Neural crest cell (in vitro differentiated cells): ENCODE measurements around the gene HDGF. TPM values are rescaled to one million over a fixed set of nuclear protein-coding genes. Genes with fewer than 3 reads are reported as not detected.

Source experiments
- DNase-seq: peaks from one replicate; pipeline ENCODE4 v3.0.0; 2021; ENCODE audit warnings: low read depth, mixed read lengths, low spot score
- H3K27ac Mint-ChIP-seq: one replicate; pipeline ENCODE4 v1.8.0; 2021; ENCODE audit warnings: mild to moderate bottlenecking, mixed read lengths; ENCODE audit not compliant: unreplicated experiment
- H3K27me3 Mint-ChIP-seq: 2 replicates; pipeline ENCODE4 v1.8.0; 2021; ENCODE audit warnings: low read depth, mild to moderate bottlenecking, mixed read lengths
- H3K36me3 Mint-ChIP-seq: 2 replicates; pipeline ENCODE4 v1.8.0; 2021; ENCODE audit warnings: low read depth, mild to moderate bottlenecking, mixed read lengths
- H3K4me1 Mint-ChIP-seq: 2 replicates; pipeline ENCODE4 v1.8.0; 2021; ENCODE audit warnings: mixed read lengths
- H3K4me3 Mint-ChIP-seq: one replicate; pipeline ENCODE4 v1.8.0; 2021; ENCODE audit warnings: mild to moderate bottlenecking, mixed read lengths
- H3K9me3 Mint-ChIP-seq: 2 replicates; pipeline ENCODE4 v1.8.0; 2021; ENCODE audit warnings: mixed read lengths
- total RNA-seq: library from RNA; stranded (reverse); gene quantifications from 2 replicates; pipeline ENCODE4 v1.2.1, GENCODE V29; 2021
- TF ChIP-seq, protein P1 (sequence below): fragments of 200-600 bp; sonication (generic); conservative IDR thresholded peaks from 2 replicates; pipeline ENCODE4 v1.5.0; 2021; ENCODE audit warnings: antibody characterized with exemption, mild to moderate bottlenecking

The HDGF gene
- total RNA-seq, 1 donor from 2014 or later: 304 TPM

DNA sequence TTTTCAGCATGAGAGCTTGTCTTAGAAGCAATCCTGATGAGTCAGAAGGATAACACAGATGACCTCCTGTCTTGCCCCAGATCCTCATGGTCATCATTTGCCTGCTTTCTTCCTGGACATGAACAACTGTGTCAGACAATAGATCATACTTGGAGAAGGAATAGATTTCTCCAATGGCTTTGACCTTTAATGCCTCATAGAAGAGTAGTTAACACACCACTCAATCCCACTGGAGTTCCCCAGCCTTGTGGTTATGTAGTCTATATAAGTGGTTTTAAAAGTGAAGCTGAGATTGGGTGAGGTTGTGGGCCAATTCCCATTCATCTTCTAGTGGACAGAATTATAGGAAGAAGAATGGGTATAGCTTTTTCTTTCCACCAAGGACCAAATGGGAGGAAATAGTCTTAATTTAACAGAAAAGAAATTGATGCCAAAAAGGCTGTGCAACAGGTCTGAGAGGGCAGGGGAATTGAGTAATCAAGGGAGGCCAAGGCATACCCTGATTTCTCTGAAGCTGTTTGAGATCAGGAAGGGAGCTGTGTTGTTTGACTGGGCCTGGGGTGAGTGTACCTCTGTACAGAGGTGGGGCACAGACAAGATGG, 30.2 kb upstream of the HDGF start:
- Mint-ChIP-seq H3K27ac (no peak overlapping the region), H3K4me1 (peaks cover 15% of the 10 kb centered on the region), H3K4me3 (no peak overlapping the region), H3K9me3 (no peaks in the 10 kb centered on the region), H3K36me3 (peaks cover 8% of the 10 kb centered on the region), H3K27me3 (no peaks in the 10 kb centered on the region)
- TF ChIP-seq, protein P1, sequence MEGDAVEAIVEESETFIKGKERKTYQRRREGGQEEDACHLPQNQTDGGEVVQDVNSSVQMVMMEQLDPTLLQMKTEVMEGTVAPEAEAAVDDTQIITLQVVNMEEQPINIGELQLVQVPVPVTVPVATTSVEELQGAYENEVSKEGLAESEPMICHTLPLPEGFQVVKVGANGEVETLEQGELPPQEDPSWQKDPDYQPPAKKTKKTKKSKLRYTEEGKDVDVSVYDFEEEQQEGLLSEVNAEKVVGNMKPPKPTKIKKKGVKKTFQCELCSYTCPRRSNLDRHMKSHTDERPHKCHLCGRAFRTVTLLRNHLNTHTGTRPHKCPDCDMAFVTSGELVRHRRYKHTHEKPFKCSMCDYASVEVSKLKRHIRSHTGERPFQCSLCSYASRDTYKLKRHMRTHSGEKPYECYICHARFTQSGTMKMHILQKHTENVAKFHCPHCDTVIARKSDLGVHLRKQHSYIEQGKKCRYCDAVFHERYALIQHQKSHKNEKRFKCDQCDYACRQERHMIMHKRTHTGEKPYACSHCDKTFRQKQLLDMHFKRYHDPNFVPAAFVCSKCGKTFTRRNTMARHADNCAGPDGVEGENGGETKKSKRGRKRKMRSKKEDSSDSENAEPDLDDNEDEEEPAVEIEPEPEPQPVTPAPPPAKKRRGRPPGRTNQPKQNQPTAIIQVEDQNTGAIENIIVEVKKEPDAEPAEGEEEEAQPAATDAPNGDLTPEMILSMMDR: no peak
- no peak for DNase-seq

GRCh38 chr1:156777573-156777972, 26.1 kb upstream of the HDGF start:
- Mint-ChIP-seq H3K4me3 (no peak overlapping the region), H3K27me3 (no peaks in the 10 kb centered on the region), H3K27ac (no peak overlapping the region), H3K9me3 (no peaks in the 10 kb centered on the region), H3K36me3 (peaks cover 3% of the 10 kb centered on the region), H3K4me1 (peaks cover 31% of the 10 kb centered on the region)
- TF ChIP-seq, protein P1: no peak
- DNase-seq: no peak

GRCh38 chr1:156776942-156777341, 25.5 kb upstream of the HDGF start:
- TF ChIP-seq, protein P1: no peak
- Mint-ChIP-seq H3K27ac (no peak overlapping the region), H3K36me3 (peaks cover 3% of the 10 kb centered on the region), H3K4me3 (no peak overlapping the region), H3K4me1 (peaks cover 37% of the 10 kb centered on the region), H3K9me3 (no peaks in the 10 kb centered on the region), H3K27me3 (no peaks in the 10 kb centered on the region)
- DNase-seq: no peak

GRCh38 chr1:156775799-156776198, 24.3 kb upstream of the HDGF start:
- TF ChIP-seq, protein P1: no peak
- H3K36me3 Mint-ChIP-seq: peaks cover 5% of the 10 kb centered on the region
- H3K27ac Mint-ChIP-seq: no peak overlapping the region
- peaks cover 41% of the 10 kb centered on the region for H3K4me1 Mint-ChIP-seq
- DNase-seq: no peak
- peak overlapping the region; percentile 10 for H3K4me3 Mint-ChIP-seq
- H3K27me3 Mint-ChIP-seq: no peaks in the 10 kb centered on the region
- no peaks in the 10 kb centered on the region for H3K9me3 Mint-ChIP-seq

GRCh38 chr1:156773607-156774006, 22.1 kb upstream of the HDGF start:
- H3K4me1 Mint-ChIP-seq: peaks cover 57% of the 10 kb centered on the region
- peak overlapping the region; percentile 43 for H3K4me3 Mint-ChIP-seq
- no peak overlapping the region for H3K27ac Mint-ChIP-seq
- peaks cover 5% of the 10 kb centered on the region for H3K36me3 Mint-ChIP-seq
- TF ChIP-seq, protein P1: peak; percentile 37
- DNase-seq: no peak
- H3K27me3 Mint-ChIP-seq: no peaks in the 10 kb centered on the region
- H3K9me3 Mint-ChIP-seq: no peaks in the 10 kb centered on the region
